Vein endothelial cell (primary cell): Measurements from ENCODE around the gene SP1. TPM values are rescaled to one million over a fixed set of nuclear protein-coding genes. Genes with fewer than 3 reads are reported as not detected.

Source experiments
- total RNA-seq: library from RNA; depleted of rRNA; stranded (reverse); fragments of >200 nt; gene quantifications from 2 replicates; pipeline ENCODE4 v1.2.3, GENCODE V29; 2012

SP1 gene
- 44.6 and 48.7 TPM in 2 replicates for total RNA-seq

DNA sequence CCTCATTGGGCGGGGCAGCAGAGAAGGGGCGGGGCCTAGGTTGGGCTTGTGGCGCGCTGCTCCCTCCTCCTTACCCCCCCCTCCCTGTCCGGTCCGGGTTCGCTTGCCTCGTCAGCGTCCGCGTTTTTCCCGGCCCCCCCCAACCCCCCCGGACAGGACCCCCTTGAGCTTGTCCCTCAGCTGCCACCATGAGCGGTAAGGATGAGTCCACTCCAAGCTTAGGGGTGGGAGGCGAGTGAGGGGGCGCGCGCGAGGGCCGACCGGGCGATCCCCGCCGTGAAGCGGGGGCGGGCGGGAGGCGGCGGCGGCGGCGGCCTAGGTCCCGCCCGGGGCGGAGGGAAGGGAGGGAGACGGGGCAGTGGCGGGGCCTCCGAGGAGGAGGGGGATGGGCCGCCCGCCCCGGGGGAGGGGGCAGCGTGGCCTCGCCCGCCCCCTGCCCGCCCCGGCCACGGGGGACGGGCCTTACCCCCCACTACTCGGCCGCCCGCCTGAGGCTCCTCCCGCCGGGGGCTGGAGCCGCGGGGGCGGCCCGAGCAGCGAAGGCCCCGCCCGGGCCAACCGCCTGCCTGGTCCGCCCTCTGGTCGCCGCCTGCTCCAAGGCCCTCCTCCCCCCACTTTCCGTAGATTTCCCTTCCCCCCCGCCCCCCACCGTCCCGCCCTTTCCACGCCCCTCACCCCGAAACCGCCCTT lies at the start of gene SP1:
SP1 (plus strand) TSS at position 73 of the 690 bp plus-strand sequence; CDS start at position 189, 116 bp downstream.

GRCh38 chr12:53336181-53336681 lies 43.7 kb upstream of the SP1 start, which contains the start of gene SP7:
TSS of gene SP7 (minus strand) at chr12:53336354. CDS start at chr12:53335646, 708 bp downstream.

DNA sequence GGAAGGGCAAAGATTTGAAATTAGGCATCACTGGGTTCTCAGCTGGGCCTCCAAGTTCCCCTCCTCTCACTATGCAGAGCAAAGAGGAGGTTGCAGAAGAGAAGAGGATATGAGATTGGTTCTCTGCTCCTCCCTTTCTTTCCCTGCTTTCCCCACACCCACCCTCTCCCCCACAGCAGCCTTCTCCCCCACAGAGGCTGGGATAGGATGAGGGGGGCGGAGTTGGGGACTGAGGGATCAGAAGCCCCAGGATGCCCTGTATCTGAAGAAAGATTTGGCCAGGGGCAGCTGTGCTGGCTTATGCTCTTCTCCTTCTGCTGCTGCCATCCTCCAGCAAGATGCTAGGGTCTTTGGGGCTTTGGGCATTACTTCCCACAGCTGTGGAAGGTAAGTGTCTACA lies 43.6 kb downstream of the SP1 start, which contains the start of gene AMHR2:
AMHR2 (plus strand) TSS at position 259 of the 400 bp plus-strand sequence; CDS start at position 339, 80 bp downstream.

GRCh38 chr12:53441040-53441833 lies 61.3 kb downstream of the SP1 start, which contains the start of gene PRR13:
TSS of gene PRR13 (plus strand) at chr12:53441734. CDS start at chr12:53442715, 981 bp downstream.

DNA sequence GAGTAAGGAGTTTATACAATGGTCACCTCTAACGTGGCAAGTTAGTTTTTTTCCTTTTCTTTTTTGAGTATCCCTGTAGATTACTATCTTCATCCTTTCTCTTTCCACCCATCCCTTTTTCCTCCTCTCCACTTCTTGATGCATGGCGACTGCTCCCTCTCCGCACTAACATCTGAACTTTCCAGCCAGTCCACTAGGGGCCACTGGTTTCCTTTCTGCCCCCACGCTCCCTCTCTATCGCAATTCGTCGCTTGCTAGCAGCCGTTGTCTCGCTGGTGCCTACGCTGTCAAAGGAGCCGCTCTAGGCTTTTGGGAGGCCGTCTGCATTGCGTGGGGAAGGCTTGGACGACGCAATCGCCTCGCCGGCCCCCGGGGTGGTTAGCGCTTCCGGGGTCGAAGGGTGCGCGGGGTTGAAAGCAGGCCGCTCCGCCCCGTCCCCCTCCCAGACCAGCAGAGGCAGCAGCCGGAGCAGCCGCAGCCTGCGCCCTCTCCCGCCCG lies 71.7 kb downstream of the SP1 start, which contains the start of gene PCBP2:
PCBP2 (plus strand) TSS at position 442 of the 498 bp plus-strand sequence. CDS start 2,699 bp downstream, outside the sequence.

Other genes starting within 250 kb of the SP1 start
- 14.2 and 15.0 TPM in 2 replicates for gene ZNF740, start 199.5 kb upstream of the SP1 start, total RNA-seq
- gene CSAD, start 199.3 kb upstream of the SP1 start, total RNA-seq = 3.7 and 7.5 TPM in 2 replicates
- under 0.01 TPM in 1 of 2 replicates, not detected in the other for gene ITGB7, start 172.9 kb upstream of the SP1 start, total RNA-seq
- gene RARG, start 148.0 kb upstream of the SP1 start, total RNA-seq = 8.5 and 12.3 TPM in 2 replicates
- 6.2 and 10.9 TPM in 2 replicates for gene ESPL1, start 111.9 kb upstream of the SP1 start, total RNA-seq
- gene PFDN5, start 84.6 kb upstream of the SP1 start, total RNA-seq = 308 and 327 TPM in 2 replicates
- 34.2 and 45.7 TPM in 2 replicates for gene MYG1, start 80.5 kb upstream of the SP1 start, total RNA-seq
- gene AAAS, start 58.6 kb upstream of the SP1 start, total RNA-seq = 51.0 and 53.5 TPM in 2 replicates
- gene SP7, start 43.8 kb upstream of the SP1 start, total RNA-seq = not detected in 2 replicates
- not detected in 2 replicates for gene AMHR2, start 43.7 kb downstream of the SP1 start, total RNA-seq
- 52.8 and 68.9 TPM in 2 replicates for gene PRR13, start 61.6 kb downstream of the SP1 start, total RNA-seq
- gene PCBP2, start 71.9 kb downstream of the SP1 start, total RNA-seq = 420 and 457 TPM in 2 replicates
- 18.9 and 21.5 TPM in 2 replicates for gene MAP3K12, start 119.3 kb downstream of the SP1 start, total RNA-seq
- gene TARBP2, start 121.1 kb downstream of the SP1 start, total RNA-seq = 50.3 and 52.9 TPM in 2 replicates
- not detected in 2 replicates for gene NPFF, start 127.3 kb downstream of the SP1 start, total RNA-seq
- 18.6 and 27.4 TPM in 2 replicates for gene ATF7, start 246.2 kb downstream of the SP1 start, total RNA-seq